ENCODE results near the gene PALM. TPM values are rescaled to one million over a fixed set of nuclear protein-coding genes. Genes with fewer than 3 reads are reported as not detected.
A peak's percentile ranks its signal among the peaks of the same experiment; 100 is the strongest.

Gene PALM
- total RNA-seq, 2 donors from 2014 or later: 3.9 to 13.5 TPM

GRCh38 chr19:731000-731399 lies 22.3 kb downstream of the PALM start:
- DNase-seq: no peak
- Histone ChIP-seq H3K9ac (ENCODE audit: low read depth in 2 of 2, low read length in 2 of 2) (no peak overlapping the region), H3K36me3 (no peaks in the 10 kb centered on the region), H3K9me3 (no peaks in the 10 kb centered on the region), H3K27ac (no peak overlapping the region), H3K4me1 (no peaks in the 10 kb centered on the region), H3K4me3 (no peak overlapping the region), H3K27me3 (no peaks in the 10 kb centered on the region)
- intact Hi-C loops (cut with DNase I): loop anchor here (5.0 kb wide), 1 partner anchor 149 kb away; no protein-coding TSS in a partner anchor
- no peak for TF ChIP-seq CTCF (IDR thresholded peaks at IDR 0.05)

GRCh38 chr19:732148-733069 lies 23.7 kb downstream of the PALM start:
- intact Hi-C loops (cut with DNase I): loop anchor here (1.0 to 5.0 kb wide), 2 partner anchors 68 to 150 kb away; no protein-coding TSS in a partner anchor
- DNase-seq: no peak
- no peak overlapping the region for H3K9ac ChIP-seq (ENCODE audit: low read depth in 2 of 2, low read length in 2 of 2)
- no peak overlapping the region for H3K27ac ChIP-seq
- H3K4me3 ChIP-seq: no peak overlapping the region
- H3K27me3 ChIP-seq: no peaks in the 10 kb centered on the region
- H3K4me1 ChIP-seq: no peaks in the 10 kb centered on the region
- no peak for TF ChIP-seq CTCF (IDR thresholded peaks at IDR 0.05)
- no peaks in the 10 kb centered on the region for H3K36me3 ChIP-seq
- no peaks in the 10 kb centered on the region for H3K9me3 ChIP-seq

GRCh38 chr19:734716-735115 lies 26.0 kb downstream of the PALM start:
- no peak overlapping the region for H3K9ac ChIP-seq (ENCODE audit: low read depth in 2 of 2, low read length in 2 of 2)
- H3K36me3 ChIP-seq: no peaks in the 10 kb centered on the region
- intact Hi-C loops (cut with DNase I): loop anchor here (5.0 kb wide), 1 partner anchor 152 kb away; no protein-coding TSS in a partner anchor
- H3K4me3 ChIP-seq: no peak overlapping the region
- TF ChIP-seq CTCF (IDR thresholded peaks at IDR 0.05): no peak
- no peaks in the 10 kb centered on the region for H3K4me1 ChIP-seq
- no peaks in the 10 kb centered on the region for H3K9me3 ChIP-seq
- H3K27me3 ChIP-seq: no peaks in the 10 kb centered on the region
- no peak overlapping the region for H3K27ac ChIP-seq
- DNase-seq: no peak

- no peak overlapping the region for H3K27ac ChIP-seq
- H3K4me1 ChIP-seq: no peaks in the 10 kb centered on the region
- H3K4me3 ChIP-seq: no peak overlapping the region
- DNase-seq: no peak
- H3K9ac ChIP-seq (ENCODE audit: low read depth in 2 of 2, low read length in 2 of 2): no peak overlapping the region
- intact Hi-C loops (cut with DNase I): no loop called here
- H3K9me3 ChIP-seq: no peaks in the 10 kb centered on the region
- H3K27me3 ChIP-seq: no peaks in the 10 kb centered on the region
- H3K36me3 ChIP-seq: no peaks in the 10 kb centered on the region
- no peak for TF ChIP-seq CTCF (IDR thresholded peaks at IDR 0.05)
Measured at GRCh38 chr19:736125-736524, 27.4 kb downstream of the PALM start.

- H3K4me3 ChIP-seq: no peak overlapping the region
- DNase-seq: peak; percentile 70
- H3K36me3 ChIP-seq: no peaks in the 10 kb centered on the region
- no peaks in the 10 kb centered on the region for H3K4me1 ChIP-seq
- H3K9me3 ChIP-seq: no peaks in the 10 kb centered on the region
- TF ChIP-seq CTCF (IDR thresholded peaks at IDR 0.05): peak; percentile 44
- intact Hi-C loops (cut with DNase I): no loop called here
- peak overlapping the region in 1 of 2 donors; percentile 35 for H3K9ac ChIP-seq (ENCODE audit: low read depth in 2 of 2, low read length in 2 of 2)
- peak overlapping the region; percentile 51 for H3K27ac ChIP-seq
- H3K27me3 ChIP-seq: no peaks in the 10 kb centered on the region
Measured at GRCh38 chr19:737591-738093, 28.9 kb downstream of the PALM start.

Measured in colonic mucosa (tissue), 4 donors.